Astrocyte of the spinal cord (primary cell): Measurements from ENCODE around the gene COL13A1.
A peak's percentile ranks its signal among the peaks of the same experiment; 100 is the strongest.

Source experiments
- DNase-seq: peaks from one replicate; pipeline ENCODE4 v3.0.0; 2011; ENCODE audit warnings: low read depth, low spot score
- H3K4me3 ChIP-seq: 2 replicates; pipeline ENCODE4 v1.5.1; 2011; ENCODE audit warnings: low read depth, mild to moderate bottlenecking, low read length, moderate library complexity
- in situ Hi-C: cut with HindIII; loops from 2 replicates; pipeline ENCODE4 v1.10.0; 2017; ENCODE audit warnings: low sequenced_read_pairs
- TF ChIP-seq, protein P1 (sequence below): IDR thresholded peaks from 2 replicates; pipeline ENCODE4 v1.5.1; 2012; ENCODE audit warnings: low read depth, mild to moderate bottlenecking, low read length, inconsistent platforms

Gene COL13A1

DNA sequence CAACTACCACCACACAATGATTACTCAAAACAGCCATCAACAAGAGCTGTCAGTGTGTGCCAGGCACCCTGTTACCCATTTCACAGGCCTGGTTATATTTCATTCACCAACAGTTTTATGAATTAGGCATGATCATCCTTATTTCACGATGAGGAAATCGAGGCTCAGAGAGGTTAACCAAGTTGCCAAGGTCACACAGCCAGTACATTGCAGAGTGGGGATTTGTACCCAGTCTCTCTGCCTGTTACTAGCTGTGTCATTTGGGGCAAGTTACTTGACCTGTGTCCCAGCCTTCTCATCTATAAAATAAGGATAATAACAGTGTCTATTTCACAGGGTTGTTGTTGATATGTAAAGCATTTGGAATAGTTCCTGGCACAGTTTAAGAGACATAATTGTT lies 97.2 kb downstream of the COL13A1 start:
- no peak for DNase-seq
- H3K4me3 ChIP-seq, result no peak overlapping the region
- in situ Hi-C loops, result no loop called here
- TF ChIP-seq, protein P1, sequence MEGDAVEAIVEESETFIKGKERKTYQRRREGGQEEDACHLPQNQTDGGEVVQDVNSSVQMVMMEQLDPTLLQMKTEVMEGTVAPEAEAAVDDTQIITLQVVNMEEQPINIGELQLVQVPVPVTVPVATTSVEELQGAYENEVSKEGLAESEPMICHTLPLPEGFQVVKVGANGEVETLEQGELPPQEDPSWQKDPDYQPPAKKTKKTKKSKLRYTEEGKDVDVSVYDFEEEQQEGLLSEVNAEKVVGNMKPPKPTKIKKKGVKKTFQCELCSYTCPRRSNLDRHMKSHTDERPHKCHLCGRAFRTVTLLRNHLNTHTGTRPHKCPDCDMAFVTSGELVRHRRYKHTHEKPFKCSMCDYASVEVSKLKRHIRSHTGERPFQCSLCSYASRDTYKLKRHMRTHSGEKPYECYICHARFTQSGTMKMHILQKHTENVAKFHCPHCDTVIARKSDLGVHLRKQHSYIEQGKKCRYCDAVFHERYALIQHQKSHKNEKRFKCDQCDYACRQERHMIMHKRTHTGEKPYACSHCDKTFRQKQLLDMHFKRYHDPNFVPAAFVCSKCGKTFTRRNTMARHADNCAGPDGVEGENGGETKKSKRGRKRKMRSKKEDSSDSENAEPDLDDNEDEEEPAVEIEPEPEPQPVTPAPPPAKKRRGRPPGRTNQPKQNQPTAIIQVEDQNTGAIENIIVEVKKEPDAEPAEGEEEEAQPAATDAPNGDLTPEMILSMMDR, result no peak

DNA sequence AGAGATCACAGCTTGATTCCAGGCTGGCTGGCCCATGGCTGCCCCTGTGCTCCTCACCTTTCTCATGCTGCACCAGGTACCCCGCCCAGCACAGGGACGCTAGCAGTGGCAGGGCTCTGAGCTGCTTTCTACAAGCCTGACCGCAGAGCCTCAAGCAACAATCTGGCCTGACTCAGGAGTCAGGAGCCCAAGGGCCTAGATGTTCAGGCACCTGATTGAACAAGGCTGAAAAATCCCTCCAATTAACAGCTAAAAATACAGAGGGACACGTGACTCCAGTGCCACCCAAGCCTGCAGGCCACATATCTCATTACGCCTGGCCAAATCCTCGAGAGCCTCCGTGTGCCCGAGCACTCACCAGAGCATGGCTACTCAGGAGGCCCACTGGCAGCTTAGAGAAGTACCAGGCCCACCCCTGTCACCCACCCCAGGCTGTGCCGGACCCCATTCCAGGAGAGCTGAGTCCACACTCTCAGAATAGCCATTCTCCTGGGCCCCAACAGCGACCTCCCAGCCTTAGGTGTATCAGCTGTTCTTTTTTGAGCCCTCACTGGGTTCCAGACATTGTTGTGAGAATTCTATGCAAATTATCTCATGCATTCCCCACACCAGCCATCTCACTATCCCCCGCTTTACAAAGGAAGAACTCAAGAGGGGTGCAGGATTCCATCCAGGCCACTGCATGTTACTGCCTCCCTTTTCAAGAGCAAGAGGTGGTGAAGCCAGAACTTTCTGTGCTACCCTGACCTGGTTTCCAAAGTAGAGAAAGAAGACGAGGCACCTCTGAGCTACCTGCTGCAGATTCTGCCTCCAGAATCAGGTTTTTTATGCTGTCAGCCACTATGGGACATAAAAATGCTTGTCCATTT lies 98.3 kb downstream of the COL13A1 start:
- in situ Hi-C loops, result no loop called here
- H3K4me3 ChIP-seq, result no peak overlapping the region
- TF ChIP-seq, protein P1, result no peak
- DNase-seq, result no peak

DNA sequence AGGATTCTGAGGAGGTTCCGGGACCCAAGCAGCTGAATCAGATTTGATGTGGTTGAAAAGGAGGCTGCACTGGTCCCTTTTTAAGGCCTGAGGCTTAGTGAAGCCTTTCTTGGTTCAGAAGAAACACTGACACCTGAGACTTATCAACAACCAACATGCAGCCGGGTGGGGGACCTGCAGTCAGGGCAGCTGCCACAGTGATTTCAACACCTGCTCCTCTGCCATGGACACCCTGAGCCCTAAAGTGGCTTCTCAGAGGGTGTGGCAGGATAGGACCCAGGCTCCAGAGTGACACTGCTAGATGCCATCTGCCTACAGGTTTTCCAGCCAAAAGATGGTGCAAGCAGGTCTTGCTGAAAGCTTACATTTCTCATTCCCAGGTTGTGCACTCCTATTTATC lies 99.3 kb downstream of the COL13A1 start:
- in situ Hi-C loops, result no loop called here
- TF ChIP-seq, protein P1, result no peak
- no peak for DNase-seq
- no peak overlapping the region for H3K4me3 ChIP-seq

DNA sequence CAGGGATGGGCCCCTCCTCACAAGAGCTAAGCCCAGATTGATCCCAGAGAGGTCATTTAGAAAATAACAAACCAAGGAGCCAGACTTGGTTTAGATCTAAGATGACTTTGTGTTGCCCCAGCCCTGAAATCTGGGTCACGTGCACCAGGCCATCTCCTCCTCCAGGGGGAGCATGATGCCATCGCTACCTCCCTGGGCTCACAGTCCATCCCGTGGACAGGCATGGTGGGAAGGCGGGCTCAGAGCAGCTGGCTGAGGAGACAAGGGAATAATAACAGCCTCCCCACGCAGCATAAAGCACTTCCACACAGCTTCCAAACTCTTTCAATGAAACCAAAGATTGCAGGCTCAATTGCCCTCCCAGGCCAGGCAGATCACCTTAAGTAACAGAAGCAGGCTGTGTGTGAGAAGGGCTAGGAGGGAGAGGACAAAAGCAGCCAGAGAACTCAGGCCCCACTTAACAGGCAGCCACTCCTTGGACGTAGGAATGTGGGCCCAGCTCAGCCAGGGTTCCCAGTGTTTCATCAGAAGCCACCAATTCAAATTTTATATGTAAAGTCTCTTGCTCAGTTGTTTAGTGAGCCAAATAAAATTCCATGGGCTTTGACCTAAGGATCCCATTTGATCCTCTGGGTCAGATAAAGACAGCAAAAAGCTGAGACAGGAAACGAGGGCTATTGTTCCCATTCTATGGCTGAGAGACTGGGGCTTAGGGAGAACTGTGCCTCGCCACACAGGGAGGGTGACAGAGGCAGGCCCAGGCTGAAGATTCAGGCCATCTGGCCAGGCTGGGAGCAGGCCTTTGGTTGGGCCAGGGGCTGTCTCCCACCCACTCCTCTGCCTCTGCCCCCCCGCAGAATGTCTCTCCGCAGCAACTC lies 100.2 kb downstream of the COL13A1 start:
- peak; percentile 50 for DNase-seq

DNA sequence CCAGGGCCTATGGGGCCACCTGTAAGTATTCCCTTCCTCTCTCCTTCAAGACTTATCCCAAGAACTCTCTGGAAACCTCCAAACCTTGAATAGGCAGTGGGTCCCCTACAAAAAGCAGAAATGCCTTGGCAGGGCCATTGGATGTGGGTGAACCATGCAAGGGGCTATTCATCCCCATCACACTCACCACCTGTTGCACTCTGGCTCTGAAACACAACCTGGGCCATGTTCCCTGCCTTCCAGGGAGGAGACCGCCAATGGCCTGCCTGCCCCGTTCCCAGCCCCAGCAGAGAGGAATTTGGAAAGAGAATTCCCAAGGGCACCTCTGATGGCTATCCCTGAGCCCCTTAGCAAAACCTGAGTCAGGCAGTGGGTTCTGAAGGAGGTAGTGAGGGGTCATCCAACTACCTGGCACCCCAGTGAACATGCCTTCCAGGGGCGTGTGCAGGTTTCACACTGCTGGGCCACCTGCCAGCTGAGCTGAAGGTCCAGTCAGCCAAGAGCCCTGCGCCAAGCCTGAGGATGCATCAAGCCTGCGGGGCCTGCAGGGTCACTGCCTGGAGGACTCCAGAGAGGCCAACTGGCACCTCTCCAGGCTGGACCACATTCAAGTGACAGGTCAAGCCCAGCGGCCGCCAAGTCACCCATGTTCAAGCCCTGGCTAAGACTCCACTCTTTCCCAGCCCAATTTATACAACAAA lies 101.3 kb downstream of the COL13A1 start:
- DNase-seq, result no peak
- in situ Hi-C loops, result no loop called here
- no peak overlapping the region for H3K4me3 ChIP-seq
- TF ChIP-seq, protein P1, result no peak

More for the DNA sequence above, 100.2 kb downstream of the COL13A1 start:
- TF ChIP-seq, protein P1, result peak; percentile 68
- in situ Hi-C loops, result no loop called here
- H3K4me3 ChIP-seq, result no peak overlapping the region

DNA sequence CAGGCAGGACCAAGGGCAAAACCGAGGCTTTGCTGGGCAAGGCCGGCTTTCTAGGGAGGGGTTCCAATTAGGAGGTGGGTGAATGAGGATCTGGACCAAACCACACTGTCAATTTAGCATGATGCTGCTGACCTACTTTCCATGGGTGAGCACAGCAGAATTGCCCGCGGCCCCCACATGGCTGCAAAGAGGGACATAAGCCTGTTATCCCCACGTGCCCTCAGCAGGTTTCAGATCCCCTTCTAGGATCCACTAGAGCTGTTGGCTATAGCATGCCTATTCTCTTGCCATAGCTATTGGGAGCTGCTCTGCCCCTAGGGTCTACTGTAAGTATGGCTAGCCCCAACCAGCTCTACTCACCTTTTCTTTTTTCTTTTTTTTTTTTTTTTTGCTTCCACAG lies 102.8 kb downstream of the COL13A1 start:
- DNase-seq, result no peak
- TF ChIP-seq, protein P1, result no peak
- in situ Hi-C loops, result no loop called here
- no peak overlapping the region for H3K4me3 ChIP-seq
